ENCODE measurements around the gene MAX. TPM values are rescaled to one million over a fixed set of nuclear protein-coding genes. Genes with fewer than 3 reads are reported as not detected.

Gene MAX
- total and polyA plus RNA-seq, 2 of the 8 experiments (the other 6 are each of a cell fraction or from before 2014, with no cell fraction given) = 36.9 to 65.1 TPM

GRCh38 chr14:65045709-65046108 is 56.6 kb downstream of the MAX start:
- Histone ChIP-seq H2BK12ac (ENCODE audit: low read depth, low read length) (no peak overlapping the region), H3K23me2 (ENCODE audit: low read depth, low read length) (no peaks in the 10 kb centered on the region), H4K91ac (replicated peaks; ENCODE audit: insufficient read length, low read length) (no peak overlapping the region), H3K9ac (replicated peaks in 1 of 4; ENCODE audit: extremely low read depth in 1 of 4, low read depth in 3 of 4, low read length in 3 of 4) (no peak overlapping the region), H2AFZ (ENCODE audit: low read length) (no peak overlapping the region), H2BK15ac (ENCODE audit: low read length) (no peak overlapping the region), H3K23ac (ENCODE audit: insufficient read length) (no peak overlapping the region), H3K18ac (ENCODE audit: extremely low read depth, low read length) (no peak overlapping the region), H3K9me3 (ENCODE audit: insufficient read depth in 2 of 2, low read depth in 1 of 2, low read length in 1 of 2) (no peaks in the 10 kb centered on the region), H2AK5ac (ENCODE audit: low read depth, low read length) (no peak overlapping the region), H4K8ac (ENCODE audit: extremely low read depth, insufficient read depth, low read length) (no peak overlapping the region), H3K56ac (replicated peaks; ENCODE audit: insufficient read length, low read depth, low read length) (no peak overlapping the region), H3K79me1 (ENCODE audit: low read depth, low read length) (no peaks in the 10 kb centered on the region), H2BK120ac (replicated peaks; ENCODE audit: low read depth, low read length) (no peak overlapping the region), H3K4me2 (ENCODE audit: insufficient read depth in 1 of 2, low read depth in 2 of 2, low read length in 2 of 2) (no peak overlapping the region), H2BK20ac (ENCODE audit: low read length) (no peak overlapping the region), H3K14ac (ENCODE audit: insufficient read length) (no peak overlapping the region), H3K4me1 (replicated peaks in 1 of 4; ENCODE audit: control insufficient read depth in 3 of 4, insufficient read depth in 4 of 4, low read length in 3 of 4) (peaks cover 0 to 6% (median 0%) of the 10 kb centered on the region in 4 experiments; a peak in 2 of 7 replicates), H2BK5ac (ENCODE audit: low read depth, low read length) (no peak overlapping the region), H4K20me1 (replicated peaks in 1 of 2; ENCODE audit: control insufficient read depth in 1 of 2, insufficient read depth in 2 of 2, low read length in 2 of 2) (no peaks in the 10 kb centered on the region), H3K27me3 (replicated peaks in 1 of 4; ENCODE audit: control insufficient read depth in 3 of 4, extremely low read depth in 1 of 4, insufficient read depth in 3 of 4, low read length in 3 of 4) (no peaks in the 10 kb centered on the region), H3K79me2 (ENCODE audit: control insufficient read depth in 1 of 2, insufficient read depth in 2 of 2, low read length in 2 of 2) (no peaks in the 10 kb centered on the region), H3K36me3 (ENCODE audit: control insufficient read depth in 2 of 4, insufficient read depth in 4 of 4, low read length in 3 of 4) (peaks cover 0 to 9% (median 4%) of the 10 kb centered on the region in 4 experiments; a peak in 5 of 8 replicates), H4K5ac (ENCODE audit: insufficient read length, low read depth, low read length) (no peak overlapping the region), H3K4me3 (ENCODE audit: extremely low read depth in 1 of 4, insufficient read depth in 2 of 4, low read depth in 3 of 4, low read length in 4 of 4) (no peak overlapping the region), H3K4ac (replicated peaks; ENCODE audit: insufficient read length, low read depth, low read length) (no peak overlapping the region), H3K27ac (ENCODE audit: low read depth, low read length) (no peak overlapping the region)
- no peak for FAIRE-seq
- ChIA-PET CTCF (ENCODE audit: partially characterized antibody) (no interaction called here), POLR2A (ENCODE audit: partially characterized antibody) (interaction anchor here (1.0 kb wide), 1 partner anchor 16 kb away, joined by 4 read pairs; no protein-coding TSS in a partner anchor)
- WGBS, 2 experiments (ENCODE audit: extremely low coverage in 1 of 2, insufficient coverage in 1 of 2, insufficient read length in 1 of 2, insufficient replicate concordance in 2 of 2, low coverage in 1 of 2, low lambda C conversion rate in 2 of 2, missing lambda C conversion rate in 1 of 2) = 90% methylated on average over 4 of the region's 4 CpGs; no CpG with 5 or more reads in 1 of the 2 experiments
- no peak for DNase-seq (ENCODE audit: low read depth in 1 of 2, low spot score in 2 of 2)
- TF ChIP-seq RNF2 (IDR thresholded peaks at IDR 0.05; ENCODE audit: borderline replicate concordance, low read depth, low read length, missing control alignments, poor library complexity, severe bottlenecking) = no peak
- TF ChIP-seq KDM1A (IDR thresholded peaks at IDR 0.05; ENCODE audit: borderline replicate concordance, low read length) = no peak
- no peak for TF ChIP-seq JUN (IDR thresholded peaks at IDR 0.05; ENCODE audit: low read depth, low read length)
- no peak for TF ChIP-seq TAF7 (optimal IDR thresholded peaks at IDR 0.05; ENCODE audit: borderline replicate concordance, low read depth, low read length)
- TF ChIP-seq JUND (IDR thresholded peaks at IDR 0.05; ENCODE audit: low read length) = no peak
- no peak for TF ChIP-seq POU5F1 (IDR thresholded peaks at IDR 0.05; ENCODE audit: low read depth, low read length)
- TF ChIP-seq TEAD4 (IDR thresholded peaks at IDR 0.05; ENCODE audit: low read depth, low read length) = no peak
